D721Med (cell line): Measurements from ENCODE around the gene ATP2B2.

Experiments
- DNase-seq: peaks from one replicate; pipeline ENCODE4 v3.0.0; 2011; ENCODE audit warnings: low spot score; ENCODE audit not compliant: insufficient read length
- FAIRE-seq: peaks from 2 replicates; lab custom pipeline; 2011; peaks lifted over from hg19 to GRCh38; lab: Jason Lieb, UNC
- CTCF ChIP-seq: IDR thresholded peaks from 2 replicates; pipeline ENCODE4 v1.5.1; 2012; ENCODE audit warnings: mild to moderate bottlenecking, control low read depth; ENCODE audit not compliant: insufficient read depth; ENCODE audit errors: missing control alignments

ATP2B2 gene

GRCh38 chr3:10551139-10551538 is 45.8 kb upstream of the ATP2B2 start:
- FAIRE-seq (no peak), DNase-seq (no peak)
- no peak for TF ChIP-seq CTCF

GRCh38 chr3:10550705-10551104 is 45.3 kb upstream of the ATP2B2 start:
- DNase-seq (no peak), FAIRE-seq (no peak)
- no peak for TF ChIP-seq CTCF

GRCh38 chr3:10549617-10550230 is 44.3 kb upstream of the ATP2B2 start:
- FAIRE-seq, result no peak
- DNase-seq, result no peak
- TF ChIP-seq CTCF, result no peak

GRCh38 chr3:10548992-10549391 is 43.6 kb upstream of the ATP2B2 start:
- no peak for TF ChIP-seq CTCF
- FAIRE-seq (no peak), DNase-seq (no peak)

GRCh38 chr3:10547841-10548783 is 42.7 kb upstream of the ATP2B2 start:
- DNase-seq, result no peak
- TF ChIP-seq CTCF, result no peak
- no peak for FAIRE-seq

- FAIRE-seq (no peak), DNase-seq (no peak)
- TF ChIP-seq CTCF, result no peak
Observed at GRCh38 chr3:10547413-10547812, 42.0 kb upstream of the ATP2B2 start.
